KG1 (cell line): ENCODE results near the gene NFU1.
"Not testable (repeated sequence)": the region's sequence is repeated elsewhere in the genome, so short reads cannot be mapped to it uniquely, and the experiment has no call there.

ENCODE experiments used
- DNase-seq: peaks from one replicate; lab custom pipeline; 2025; lab: John Stamatoyannopoulos, UW

NFU1 gene

GRCh38 chr2:69387770-69388481 is 49.3 kb downstream of the NFU1 start:
- DNase-seq, result no peak

- peak; percentile 87 for DNase-seq
Measured at GRCh38 chr2:69386789-69387734, 50.2 kb downstream of the NFU1 start, which contains the start of gene GFPT1. Gene GFPT1 (minus strand): TSS chr2:69387227. CDS start chr2:69387071, 156 bp downstream.

- DNase-seq, result no peak
Measured at GRCh38 chr2:69386360-69386759, 50.9 kb downstream of the NFU1 start.

GRCh38 chr2:69385443-69386151 is 51.6 kb downstream of the NFU1 start:
- no peak for DNase-seq

- DNase-seq, result no peak
Measured at GRCh38 chr2:69384618-69385081, 52.6 kb downstream of the NFU1 start.

GRCh38 chr2:69383176-69383812 is 53.9 kb downstream of the NFU1 start:
- no peak for DNase-seq

- DNase-seq, result no peak
Measured at GRCh38 chr2:69382547-69382946, 54.7 kb downstream of the NFU1 start.

GRCh38 chr2:69381337-69381737 is 55.9 kb downstream of the NFU1 start:
- DNase-seq, result no peak

- DNase-seq, result no peak
Measured at GRCh38 chr2:69380072-69380917, 56.9 kb downstream of the NFU1 start.

GRCh38 chr2:69376403-69376802 is 60.8 kb downstream of the NFU1 start:
- DNase-seq, result no peak

- DNase-seq, result peak; percentile 18
Measured at GRCh38 chr2:69375494-69376353, 61.5 kb downstream of the NFU1 start.

GRCh38 chr2:69372767-69373166 is 64.5 kb downstream of the NFU1 start:
- DNase-seq, result no peak

- DNase-seq, result no peak
Measured at GRCh38 chr2:69369802-69370201, 67.4 kb downstream of the NFU1 start.

GRCh38 chr2:69368588-69368987 is 68.6 kb downstream of the NFU1 start:
- DNase-seq, result no peak

- DNase-seq, result no peak
Measured at GRCh38 chr2:69359371-69359770, 77.9 kb downstream of the NFU1 start.

- no peak for DNase-seq
Measured at GRCh38 chr2:69358914-69359313, 78.3 kb downstream of the NFU1 start.

- no peak for DNase-seq
Measured at GRCh38 chr2:69356471-69356870, 80.8 kb downstream of the NFU1 start.

GRCh38 chr2:69354976-69355375 is 82.3 kb downstream of the NFU1 start:
- not testable (repeated sequence) for DNase-seq

- no peak for DNase-seq
Measured at GRCh38 chr2:69353360-69353759, 83.9 kb downstream of the NFU1 start.

GRCh38 chr2:69348781-69349180 is 88.5 kb downstream of the NFU1 start:
- DNase-seq, result no peak
